Measurements from ENCODE around the gene CDC14A. TPM values are rescaled to one million over a fixed set of nuclear protein-coding genes. Genes with fewer than 3 reads are reported as not detected.
A peak's percentile ranks its signal among the peaks of the same experiment; 100 is the strongest.

The CDC14A gene
- total and polyA plus RNA-seq, 11 donors: 1.7 to 8.8 (median 3.5) TPM

- peak overlapping the region in 1 of 12 donors; percentile 86 for H3K27ac ChIP-seq
- H3K4me1 ChIP-seq: peaks cover 0 to 74% (median 9%) of the 10 kb centered on the region in 12 donors
- intact Hi-C loops (cut with DNase I): loop anchor here in 3 of 10 donors (5.0 kb wide), 2 partner anchors 39 to 44 kb away; partner anchors contain the start of gene CDC14A (in 1 of the 3)
- no peak for TF ChIP-seq POLR2A (IDR thresholded peaks at IDR 0.05)
- TF ChIP-seq, protein P1, sequence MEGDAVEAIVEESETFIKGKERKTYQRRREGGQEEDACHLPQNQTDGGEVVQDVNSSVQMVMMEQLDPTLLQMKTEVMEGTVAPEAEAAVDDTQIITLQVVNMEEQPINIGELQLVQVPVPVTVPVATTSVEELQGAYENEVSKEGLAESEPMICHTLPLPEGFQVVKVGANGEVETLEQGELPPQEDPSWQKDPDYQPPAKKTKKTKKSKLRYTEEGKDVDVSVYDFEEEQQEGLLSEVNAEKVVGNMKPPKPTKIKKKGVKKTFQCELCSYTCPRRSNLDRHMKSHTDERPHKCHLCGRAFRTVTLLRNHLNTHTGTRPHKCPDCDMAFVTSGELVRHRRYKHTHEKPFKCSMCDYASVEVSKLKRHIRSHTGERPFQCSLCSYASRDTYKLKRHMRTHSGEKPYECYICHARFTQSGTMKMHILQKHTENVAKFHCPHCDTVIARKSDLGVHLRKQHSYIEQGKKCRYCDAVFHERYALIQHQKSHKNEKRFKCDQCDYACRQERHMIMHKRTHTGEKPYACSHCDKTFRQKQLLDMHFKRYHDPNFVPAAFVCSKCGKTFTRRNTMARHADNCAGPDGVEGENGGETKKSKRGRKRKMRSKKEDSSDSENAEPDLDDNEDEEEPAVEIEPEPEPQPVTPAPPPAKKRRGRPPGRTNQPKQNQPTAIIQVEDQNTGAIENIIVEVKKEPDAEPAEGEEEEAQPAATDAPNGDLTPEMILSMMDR (IDR thresholded peaks at IDR 0.05): peak in 3 of 12 donors; percentile 8 to 18 (median 10)
- H3K36me3 ChIP-seq: peaks cover 0 to 13% (median 0%) of the 10 kb centered on the region in 9 donors
- DNase-seq: no peak
- 87 to 97% (median 94%) methylated on average over 3 of the region's 3 CpGs for WGBS, 4 donors
- no peaks in the 10 kb centered on the region for H3K9me3 ChIP-seq
- no peak for ATAC-seq
- H3K27me3 ChIP-seq: no peaks in the 10 kb centered on the region
- H3K4me3 ChIP-seq: no peak overlapping the region
These were observed 44.3 kb downstream of the CDC14A start for GRCh38 chr1:100396651-100397050.

DNA sequence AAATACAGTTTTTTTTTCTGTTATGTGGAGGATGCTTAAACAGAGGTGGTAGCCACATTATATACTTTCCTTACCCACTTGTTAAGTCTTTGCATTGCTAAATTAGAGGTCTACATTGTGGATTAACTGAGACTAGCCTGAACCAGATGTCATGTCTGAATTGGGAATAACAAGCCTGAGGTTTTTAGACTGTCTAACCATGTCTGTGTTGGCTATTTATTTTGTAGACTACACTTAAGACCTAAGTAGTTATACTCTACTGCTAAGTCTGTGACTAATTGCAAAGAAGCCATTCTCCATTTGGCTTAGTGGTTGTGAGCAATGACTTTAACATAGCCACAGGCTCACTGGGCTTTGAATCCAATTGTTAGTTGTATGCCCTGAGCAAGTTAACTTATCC lies 45.4 kb downstream of the CDC14A start:
- intact Hi-C loops (cut with DNase I): loop anchor here in 3 of 10 donors (5.0 kb wide), 2 partner anchors 40 to 45 kb away; partner anchors contain the start of gene CDC14A (in 1 of the 3)
- Histone ChIP-seq H3K36me3 (peaks cover 0 to 7% (median under 1%) of the 10 kb centered on the region in 9 donors), H3K27ac (peak overlapping the region in 2 of 12 donors; percentile 14 to 86), H3K27me3 (no peaks in the 10 kb centered on the region), H3K4me1 (peaks cover 0 to 72% (median 9%) of the 10 kb centered on the region in 12 donors), H3K4me3 (no peak overlapping the region), H3K9me3 (no peaks in the 10 kb centered on the region)
- DNase-seq (no peak), ATAC-seq (no peak)
- no peak for TF ChIP-seq POLR2A (IDR thresholded peaks at IDR 0.05)
- TF ChIP-seq, protein P1 (IDR thresholded peaks at IDR 0.05): no peak

DNA sequence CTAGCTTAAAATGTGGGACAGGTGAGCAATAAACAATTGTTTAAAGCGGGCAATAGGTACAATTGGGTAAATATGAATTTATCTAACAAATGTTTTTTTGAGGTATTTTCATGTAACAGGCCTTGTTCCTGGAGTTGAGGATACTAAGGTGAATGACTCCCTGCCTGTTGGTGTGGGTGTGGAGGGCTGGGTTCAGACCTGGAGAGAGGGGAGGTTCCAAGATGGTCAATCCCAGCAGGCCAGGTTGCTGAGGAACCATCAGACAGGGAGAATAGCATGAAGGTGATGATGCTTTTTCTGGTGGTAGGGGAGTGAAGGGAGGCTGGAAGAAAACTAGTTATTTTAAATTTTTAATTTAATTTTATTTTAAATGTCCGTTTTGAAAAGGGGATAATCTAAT lies 46.3 kb downstream of the CDC14A start:
- WGBS, 4 donors: 90 to 95% (median 91%) methylated on average over 2 of the region's 2 CpGs
- Histone ChIP-seq H3K27me3 (no peaks in the 10 kb centered on the region), H3K36me3 (peaks cover 0 to 7% (median 0%) of the 10 kb centered on the region in 9 donors), H3K4me3 (no peak overlapping the region), H3K27ac (peak overlapping the region in 2 of 12 donors; percentile 30 to 86), H3K9me3 (no peaks in the 10 kb centered on the region), H3K4me1 (peaks cover 0 to 81% (median 9%) of the 10 kb centered on the region in 12 donors)
- ATAC-seq: no peak
- no peak for DNase-seq
- no peak for TF ChIP-seq POLR2A (IDR thresholded peaks at IDR 0.05)
- TF ChIP-seq, protein P1 (IDR thresholded peaks at IDR 0.05): no peak
- intact Hi-C loops (cut with DNase I): loop anchor here in 3 of 10 donors (5.0 kb wide), 2 partner anchors 41 to 46 kb away; partner anchors contain the start of gene CDC14A (in 1 of the 3)

DNA sequence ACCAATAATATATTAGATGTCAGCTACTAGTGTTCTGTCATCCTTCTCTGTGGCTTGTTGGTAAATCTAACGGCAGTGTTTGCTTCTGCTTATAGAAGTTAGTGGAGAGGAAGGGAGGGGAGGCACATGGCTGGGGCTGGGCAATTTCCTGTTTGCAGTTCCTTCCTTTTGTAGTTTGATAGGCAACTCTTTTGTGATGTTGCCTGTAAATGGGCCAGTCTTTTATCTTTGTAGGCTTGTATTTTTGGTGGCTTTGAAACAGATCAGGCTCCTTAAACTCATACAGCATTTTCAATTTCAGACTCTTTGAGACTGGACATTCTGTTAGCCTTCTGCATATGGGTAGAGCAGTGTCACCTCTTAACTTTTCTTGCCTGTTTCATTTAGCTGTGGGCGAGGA lies 48.1 kb downstream of the CDC14A start:
- H3K9me3 ChIP-seq: no peaks in the 10 kb centered on the region
- peak overlapping the region; percentile 0 to 86 (median 54) for H3K27ac ChIP-seq
- WGBS, 4 donors: 50 to 56% (median 52%) methylated on average over 2 of the region's 2 CpGs
- intact Hi-C loops (cut with DNase I): loop anchor here in 2 of 10 donors (10.0 kb wide), 1 partner anchor 46 kb away; the partner anchor contains the start of gene CDC14A (in 2 of the 2)
- no peaks in the 10 kb centered on the region for H3K27me3 ChIP-seq
- ATAC-seq: peak in 3 of 4 donors; percentile 70 to 88 (median 85)
- H3K36me3 ChIP-seq: peaks cover 0 to 7% (median 0%) of the 10 kb centered on the region in 9 donors
- TF ChIP-seq, protein P1 (IDR thresholded peaks at IDR 0.05): no peak
- TF ChIP-seq POLR2A (IDR thresholded peaks at IDR 0.05): peak in 1 of 2 donors; percentile 19
- peaks cover 0 to 65% (median 7%) of the 10 kb centered on the region in 12 donors for H3K4me1 ChIP-seq
- DNase-seq: peak in 4 of 5 donors; percentile 38 to 58 (median 54)
- peak overlapping the region in 2 of 12 donors; percentile 4 to 10 for H3K4me3 ChIP-seq

Data from heart left ventricle (tissue), 16 donors.